CD4-positive, alpha-beta T cell (primary cell): ENCODE measurements around the gene PDPK1. TPM values are rescaled to one million over a fixed set of nuclear protein-coding genes. Genes with fewer than 3 reads are reported as not detected.
A peak's percentile ranks its signal among the peaks of the same experiment; 100 is the strongest.

Experiments
- ATAC-seq: fragments of 200-7000 bp; cut with Tn5 transposase; one replicate; pipeline ENCODE4 v1.10.0; 2022; ENCODE audit warnings: mild to moderate bottlenecking; ENCODE audit not compliant: poor library complexity
- CTCF ChIA-PET: fragments of 350-600 bp; sonication (Branson Sonifier 250); formaldehyde crosslinking; loops from one replicate; lab custom pipeline; 2021; ENCODE audit warnings: antibody characterized with exemption, inconsistent platforms; lab: Charles Lee
- POLR2A ChIA-PET: fragments of 350-600 bp; sonication (Branson Sonifier 250); formaldehyde crosslinking; loops from one replicate; lab custom pipeline; 2021; ENCODE audit warnings: antibody characterized with exemption, inconsistent platforms; lab: Charles Lee
- DNase-seq, 14 experiments: peaks; one replicate each; pipeline ENCODE4 v3.0.0-alpha.2; 2013 to 2020; ENCODE audit warnings: mixed read lengths in 2 of 14
- H3K27ac ChIP-seq, 2 donors: one replicate each; pipeline versions ENCODE4 v1.5.1 to v1.7.0; 2013; ENCODE audit warnings: low read length in 2 of 2, low read depth in 1 of 2, mild to moderate bottlenecking in 1 of 2
- H3K27me3 ChIP-seq, 2 experiments: 1 replicate in 1 of 2; 2 replicates in 1 of 2; pipeline versions ENCODE4 v1.6.1 to v1.7.0; 2013; ENCODE audit warnings: low read length in 2 of 2, control low read depth in 1 of 2, mild to moderate bottlenecking in 1 of 2, moderate library complexity in 1 of 2; ENCODE audit not compliant: insufficient read depth in 2 of 2, control insufficient read depth in 1 of 2
- H3K36me3 ChIP-seq: one replicate; pipeline ENCODE4 v1.6.1; 2013; ENCODE audit warnings: low read length, control low read depth; ENCODE audit not compliant: insufficient read depth
- H3K4me1 ChIP-seq: one replicate; pipeline ENCODE4 v1.6.1; 2013; ENCODE audit warnings: low read length, control low read depth; ENCODE audit not compliant: insufficient read depth
- H3K4me3 ChIP-seq: one replicate; pipeline ENCODE4 v1.5.1; 2013; ENCODE audit warnings: mild to moderate bottlenecking, low read length, moderate library complexity
- H3K9me3 ChIP-seq, 2 experiments: 1 replicate in 1 of 2; 2 replicates in 1 of 2; pipeline versions ENCODE4 v1.6.1 to v1.7.0; 2013; ENCODE audit warnings: low read length in 2 of 2, mild to moderate bottlenecking in 2 of 2, control low read depth in 1 of 2, moderate library complexity in 1 of 2; ENCODE audit not compliant: control insufficient read depth in 1 of 2, insufficient read depth in 1 of 2
- H3K27ac Mint-ChIP-seq: one replicate; pipeline ENCODE4 v1.8.0; 2020; ENCODE audit warnings: mixed read lengths
- H3K27me3 Mint-ChIP-seq: one replicate; pipeline ENCODE4 v1.8.0; 2021; ENCODE audit warnings: mixed read lengths
- H3K36me3 Mint-ChIP-seq: one replicate; pipeline ENCODE4 v1.8.0; 2021; ENCODE audit warnings: low read depth, mixed read lengths
- H3K4me1 Mint-ChIP-seq: one replicate; pipeline ENCODE4 v1.8.0; 2021; ENCODE audit warnings: low read depth, mixed read lengths
- H3K4me3 Mint-ChIP-seq: one replicate; pipeline ENCODE4 v1.8.0; 2020; ENCODE audit warnings: mild to moderate bottlenecking, mixed read lengths
- H3K9me3 Mint-ChIP-seq: one replicate; pipeline ENCODE4 v1.8.0; 2020; ENCODE audit warnings: mixed read lengths
- CTCF ChIP-seq: fragments of 200-600 bp; IDR thresholded peaks from one replicate; pipeline ENCODE4 v1.8.0; 2022; ENCODE audit warnings: antibody characterized with exemption, mild to moderate bottlenecking
- intact Hi-C, 2 experiments: fragments of 100-400 bp; cut with DNase I in 1 of 2; cut with micrococcal nuclease in 1 of 2; formaldehyde crosslinking; loops; one replicate each; pipeline versions ENCODE4 v1.15.1 to v1.9.0; 2023 to 2025; cut with DNase I, micrococcal nuclease
- total RNA-seq, 174 experiments: library from RNA in 2 of 174; stranded (reverse) in 2 of 174; gene quantifications; one replicate each; pipeline ENCODE4 v1.2.3 and lab custom pipeline; 2021 to 2026

Gene PDPK1
- total RNA-seq, 2 experiments from 2014 or later, result 46.1 to 51.1 TPM

GRCh38 chr16:2499890-2500429 lies 37.9 kb upstream of the PDPK1 start:
- no peaks in the 10 kb centered on the region for H3K9me3 Mint-ChIP-seq
- Histone ChIP-seq H3K4me1 (peaks cover 7% of the 10 kb centered on the region), H3K36me3 (peaks cover 5% of the 10 kb centered on the region), H3K27me3 (no peaks in the 10 kb centered on the region), H3K27ac (no peak overlapping the region), H3K9me3 (no peaks in the 10 kb centered on the region), H3K4me3 (no peak overlapping the region)
- POLR2A ChIA-PET, result interaction anchor here (0.6 kb wide), 1 partner anchor 33 kb away, joined by 7 read pairs; no protein-coding TSS in a partner anchor
- H3K27me3 Mint-ChIP-seq, result no peaks in the 10 kb centered on the region
- no peak for TF ChIP-seq CTCF
- H3K36me3 Mint-ChIP-seq, result peaks cover 4% of the 10 kb centered on the region
- DNase-seq (no peak), ATAC-seq (no peak)
- peaks cover 4% of the 10 kb centered on the region for H3K4me1 Mint-ChIP-seq
- intact Hi-C loops, result loop anchor here in 1 of 2 experiments (2.0 kb wide), 1 partner anchor 159 kb away; the partner anchor contains the start of gene ABCA3
- H3K4me3 Mint-ChIP-seq, result no peak overlapping the region
- CTCF ChIA-PET, result interaction anchor here (2.5 kb wide), 1 partner anchor 306 kb away, joined by 17 read pairs; no protein-coding TSS in a partner anchor
- H3K27ac Mint-ChIP-seq, result no peak overlapping the region

GRCh38 chr16:2500430-2500917 lies 37.3 kb upstream of the PDPK1 start:
- Histone ChIP-seq H3K9me3 (no peaks in the 10 kb centered on the region), H3K4me1 (peaks cover 7% of the 10 kb centered on the region), H3K4me3 (no peak overlapping the region), H3K27me3 (no peaks in the 10 kb centered on the region), H3K27ac (no peak overlapping the region), H3K36me3 (peaks cover 5% of the 10 kb centered on the region)
- Mint-ChIP-seq H3K36me3 (peaks cover 4% of the 10 kb centered on the region), H3K27me3 (no peaks in the 10 kb centered on the region), H3K4me1 (peaks cover 4% of the 10 kb centered on the region), H3K9me3 (no peaks in the 10 kb centered on the region), H3K27ac (no peak overlapping the region), H3K4me3 (no peak overlapping the region)
- no peak for TF ChIP-seq CTCF
- ChIA-PET CTCF (interaction anchor here (0.6 to 2.5 kb wide), 9 partner anchors 11 to 537 kb away, joined by 3 to 17 read pairs (median 4); partner anchors contain the start of genes ABCA3 and TBC1D24), POLR2A (interaction anchor here (0.6 to 1.4 kb wide), 3 partner anchors 13 to 33 kb away, joined by 3 to 7 read pairs (median 3); partner anchors contain the start of gene ATP6V0C)
- intact Hi-C loops, result loop anchor here in 1 of 2 experiments (2.0 kb wide), 1 partner anchor 160 kb away; the partner anchor contains the start of gene ABCA3
- ATAC-seq, result no peak
- no peak for DNase-seq

- POLR2A ChIA-PET, result interaction anchor here (0.6 to 1.4 kb wide), 5 partner anchors 12 to 232 kb away, joined by 3 to 4 read pairs (median 3); partner anchors contain the start of genes ATP6V0C and CCNF
- CTCF ChIA-PET, result interaction anchor here (0.6 to 2.5 kb wide), 12 partner anchors 10 to 536 kb away, joined by 3 to 17 read pairs (median 4); partner anchors contain the start of genes ABCA3 and TBC1D24
- Histone ChIP-seq H3K4me3 (no peak overlapping the region), H3K27me3 (no peaks in the 10 kb centered on the region), H3K36me3 (peaks cover 5% of the 10 kb centered on the region), H3K4me1 (peaks cover 7% of the 10 kb centered on the region), H3K9me3 (no peaks in the 10 kb centered on the region), H3K27ac (no peak overlapping the region)
- H3K36me3 Mint-ChIP-seq, result peaks cover 4% of the 10 kb centered on the region
- H3K27me3 Mint-ChIP-seq, result no peaks in the 10 kb centered on the region
- intact Hi-C loops, result loop anchor here (1.0 to 2.0 kb wide), 3 partner anchors 160 to 306 kb away; partner anchors contain the start of gene ABCA3 (in 2 of the 2)
- H3K4me3 Mint-ChIP-seq, result no peak overlapping the region
- no peaks in the 10 kb centered on the region for H3K9me3 Mint-ChIP-seq
- H3K4me1 Mint-ChIP-seq, result peaks cover 4% of the 10 kb centered on the region
- peak; percentile 97 for TF ChIP-seq CTCF
- DNase-seq, result peak; percentile 67 to 89 (median 76)
- no peak overlapping the region for H3K27ac Mint-ChIP-seq
- peak; percentile 99 for ATAC-seq
These were observed 36.7 kb upstream of the PDPK1 start for GRCh38 chr16:2500918-2501750.
